Mucosa of descending colon (tissue), 3 donors: ENCODE data around the gene MEG3. TPM values are rescaled to one million over a fixed set of nuclear protein-coding genes. Genes with fewer than 3 reads are reported as not detected.
A peak's percentile ranks its signal among the peaks of the same experiment; 100 is the strongest.
"Not testable (repeated sequence)": the region's sequence is repeated elsewhere in the genome, so short reads cannot be mapped to it uniquely, and the experiment has no call there.

Source experiments
- ATAC-seq: fragments of 200-7000 bp; cut with Tn5 transposase; one replicate; pipeline ENCODE4 v1.9.1; 2020; ENCODE audit warnings: mild to moderate bottlenecking, moderate library complexity
- DNase-seq, 3 donors: peaks; one replicate each; pipeline ENCODE4 v3.0.0-alpha.2; 2020
- H3K36me3 ChIP-seq: fragments of 200-600 bp; one replicate; pipeline ENCODE4 v1.8.0; 2021; ENCODE audit warnings: low read depth, mild to moderate bottlenecking
- H3K4me1 ChIP-seq: fragments of 200-600 bp; one replicate; pipeline ENCODE4 v1.8.0; 2021; ENCODE audit warnings: low read depth, mild to moderate bottlenecking
- H3K4me3 ChIP-seq: fragments of 200-600 bp; one replicate; pipeline ENCODE4 v1.8.0; 2021; ENCODE audit warnings: mild to moderate bottlenecking
- H3K9me3 ChIP-seq: fragments of 200-600 bp; one replicate; pipeline ENCODE4 v1.8.0; 2021; ENCODE audit warnings: mild to moderate bottlenecking
- intact Hi-C, 2 donors: fragments of 100-400 bp; cut with DNase I in 1 of 2; cut with micrococcal nuclease in 1 of 2; formaldehyde crosslinking; loops; one replicate each; pipeline versions ENCODE4 v1.11.0 to v1.11.1; 2022; cut with DNase I, micrococcal nuclease
- total RNA-seq, 3 donors: library from RNA; stranded (reverse); fragmentation: NEBNext Ultra II Directional in 2 of 3; extraction: Animal tissue kit (Norgen Biotek cat#: 25700) in 2 of 3; gene quantifications; one replicate each; pipeline versions ENCODE4 v1.2.1 to v1.2.4, GENCODE V29; 2021 to 2023
- TF ChIP-seq, protein P1 (sequence below): fragments of 200-600 bp; IDR thresholded peaks from one replicate; pipeline ENCODE4 v1.8.0; 2022; ENCODE audit warnings: antibody characterized with exemption, mild to moderate bottlenecking
- donor health status: DM: no; HTN: no; CAD: no; lungs with moderate emphysema.
- donor health status: DM: no; HTN: no; CAD: no.
- donor health status: DM: no; HTN: yes; CAD: no.

The MEG3 gene
- total RNA-seq, 3 donors from 2014 or later, result 13.8 to 32.2 (median 16.4) TPM

DNA sequence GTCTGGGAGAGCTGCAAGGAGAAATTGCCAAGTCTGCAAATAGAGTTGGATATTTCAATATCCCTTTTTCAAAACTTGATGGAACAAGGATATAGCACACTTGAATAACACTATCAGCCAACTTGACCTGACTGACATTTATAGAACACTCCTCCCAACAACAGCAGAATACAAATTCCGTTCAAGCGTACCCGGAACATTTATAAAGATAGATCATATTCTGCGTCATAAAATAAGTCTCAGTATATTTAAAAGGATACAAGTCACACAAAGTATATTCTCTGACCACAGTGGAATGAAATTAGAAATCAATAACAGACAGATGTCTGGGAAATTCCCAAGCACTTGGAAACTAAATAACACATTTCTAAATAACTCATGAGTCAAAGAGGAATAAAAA, 29.0 kb upstream of the MEG3 start:
- no peaks in the 10 kb centered on the region for H3K9me3 ChIP-seq
- H3K36me3 ChIP-seq, result no peaks in the 10 kb centered on the region
- H3K4me1 ChIP-seq, result no peaks in the 10 kb centered on the region
- intact Hi-C loops, result no loop called here
- no peak overlapping the region for H3K4me3 ChIP-seq
- TF ChIP-seq, protein P1, sequence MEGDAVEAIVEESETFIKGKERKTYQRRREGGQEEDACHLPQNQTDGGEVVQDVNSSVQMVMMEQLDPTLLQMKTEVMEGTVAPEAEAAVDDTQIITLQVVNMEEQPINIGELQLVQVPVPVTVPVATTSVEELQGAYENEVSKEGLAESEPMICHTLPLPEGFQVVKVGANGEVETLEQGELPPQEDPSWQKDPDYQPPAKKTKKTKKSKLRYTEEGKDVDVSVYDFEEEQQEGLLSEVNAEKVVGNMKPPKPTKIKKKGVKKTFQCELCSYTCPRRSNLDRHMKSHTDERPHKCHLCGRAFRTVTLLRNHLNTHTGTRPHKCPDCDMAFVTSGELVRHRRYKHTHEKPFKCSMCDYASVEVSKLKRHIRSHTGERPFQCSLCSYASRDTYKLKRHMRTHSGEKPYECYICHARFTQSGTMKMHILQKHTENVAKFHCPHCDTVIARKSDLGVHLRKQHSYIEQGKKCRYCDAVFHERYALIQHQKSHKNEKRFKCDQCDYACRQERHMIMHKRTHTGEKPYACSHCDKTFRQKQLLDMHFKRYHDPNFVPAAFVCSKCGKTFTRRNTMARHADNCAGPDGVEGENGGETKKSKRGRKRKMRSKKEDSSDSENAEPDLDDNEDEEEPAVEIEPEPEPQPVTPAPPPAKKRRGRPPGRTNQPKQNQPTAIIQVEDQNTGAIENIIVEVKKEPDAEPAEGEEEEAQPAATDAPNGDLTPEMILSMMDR, result no peak
- no peak for ATAC-seq
- no peak for DNase-seq

DNA sequence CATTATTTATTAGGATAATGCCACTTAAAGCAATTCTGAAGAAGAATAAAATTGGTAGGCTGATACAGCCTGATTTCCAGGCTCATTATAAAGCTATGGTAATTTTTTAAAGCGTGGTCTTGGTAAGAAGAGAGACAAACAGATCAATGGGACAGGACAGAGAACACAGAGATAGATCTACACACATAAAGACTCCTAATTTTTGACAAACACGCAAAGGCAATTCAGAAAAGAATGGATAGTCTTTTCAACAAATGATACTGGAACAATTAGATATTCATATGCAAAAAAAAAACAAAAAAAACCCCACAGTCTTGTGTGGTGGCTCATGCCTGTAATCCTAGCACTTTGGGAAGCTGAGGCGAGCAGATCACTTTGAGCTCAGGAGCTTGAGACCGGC, 25.9 kb upstream of the MEG3 start:
- no peak for DNase-seq
- TF ChIP-seq, protein P1, result no peak
- no peak overlapping the region for H3K4me3 ChIP-seq
- intact Hi-C loops, result no loop called here
- H3K9me3 ChIP-seq, result no peaks in the 10 kb centered on the region
- ATAC-seq, result no peak
- H3K4me1 ChIP-seq, result no peaks in the 10 kb centered on the region
- H3K36me3 ChIP-seq, result no peaks in the 10 kb centered on the region

DNA sequence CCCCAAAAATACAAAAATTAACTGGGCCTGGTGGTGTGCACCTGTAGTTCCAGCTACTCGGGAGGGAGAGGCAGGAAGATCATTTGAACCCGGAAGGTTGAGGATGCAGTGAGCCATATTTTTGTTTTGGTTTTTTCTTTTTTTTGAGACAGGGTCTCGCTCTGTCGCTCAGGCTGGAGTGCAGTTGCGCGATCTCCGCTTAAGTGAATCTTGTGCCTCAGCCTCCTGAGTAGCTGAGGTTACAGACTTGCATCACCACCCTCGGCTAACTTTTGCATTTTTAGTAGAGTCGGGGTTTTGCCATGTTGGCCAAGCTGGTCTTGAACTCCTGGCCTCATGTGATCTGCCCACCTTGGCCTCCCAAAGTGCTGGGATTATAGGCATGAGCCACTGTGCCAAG, 24.5 kb upstream of the MEG3 start:
- H3K4me1 ChIP-seq, H3K36me3 ChIP-seq, H3K4me3 ChIP-seq, intact Hi-C loops, H3K9me3 ChIP-seq, ATAC-seq: not testable (repeated sequence)
- DNase-seq, result peak in 1 of 3 donors; percentile 2

DNA sequence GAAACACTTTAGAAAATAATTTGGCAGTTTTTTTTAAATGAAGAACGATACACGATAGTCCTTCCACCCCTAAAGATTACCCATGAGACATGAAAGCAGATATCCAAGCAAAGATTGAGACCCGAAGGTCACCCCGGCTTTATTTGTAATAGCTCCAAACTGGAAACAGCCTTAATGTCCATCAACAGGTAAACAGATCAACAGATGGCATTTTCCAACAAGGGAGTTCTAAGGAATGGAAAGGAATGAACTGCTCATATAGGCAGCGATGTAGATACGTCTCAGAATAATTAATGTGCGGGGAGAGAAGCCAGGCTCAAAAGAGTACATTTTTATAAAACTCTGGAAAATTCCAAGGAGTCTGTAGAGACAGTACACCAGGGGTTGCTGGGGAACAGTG, 23.7 kb upstream of the MEG3 start:
- ATAC-seq, result no peak
- TF ChIP-seq, protein P1, result no peak
- Histone ChIP-seq H3K4me1 (no peaks in the 10 kb centered on the region), H3K4me3 (no peak overlapping the region), H3K9me3 (no peaks in the 10 kb centered on the region), H3K36me3 (no peaks in the 10 kb centered on the region)
- no peak for DNase-seq
- intact Hi-C loops, result no loop called here

DNA sequence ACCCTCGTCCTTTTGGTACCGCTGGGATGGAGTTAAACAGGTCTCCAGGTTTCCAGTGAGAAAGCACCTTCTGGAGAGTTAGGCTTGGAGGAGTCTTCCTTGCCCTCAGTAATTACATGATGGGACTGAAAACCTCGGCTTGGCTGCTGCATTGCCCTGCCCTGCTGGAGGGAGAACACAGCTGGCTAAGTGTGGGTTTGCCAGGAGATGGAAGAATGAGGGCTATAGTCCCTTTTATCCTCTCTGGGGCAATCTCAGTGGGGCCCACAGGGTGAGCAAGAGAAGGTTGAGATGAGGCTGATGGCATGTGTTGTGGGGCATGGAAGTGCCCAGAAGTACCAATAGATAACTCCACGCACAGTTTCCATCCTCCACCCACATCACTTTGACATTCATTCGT, 23.2 kb upstream of the MEG3 start:
- Histone ChIP-seq H3K9me3 (peaks cover 5% of the 10 kb centered on the region), H3K4me1 (no peaks in the 10 kb centered on the region), H3K4me3 (no peak overlapping the region), H3K36me3 (no peaks in the 10 kb centered on the region)
- TF ChIP-seq, protein P1, result no peak
- intact Hi-C loops, result no loop called here
- ATAC-seq, result no peak
- peak in 1 of 3 donors; percentile 3 for DNase-seq

DNA sequence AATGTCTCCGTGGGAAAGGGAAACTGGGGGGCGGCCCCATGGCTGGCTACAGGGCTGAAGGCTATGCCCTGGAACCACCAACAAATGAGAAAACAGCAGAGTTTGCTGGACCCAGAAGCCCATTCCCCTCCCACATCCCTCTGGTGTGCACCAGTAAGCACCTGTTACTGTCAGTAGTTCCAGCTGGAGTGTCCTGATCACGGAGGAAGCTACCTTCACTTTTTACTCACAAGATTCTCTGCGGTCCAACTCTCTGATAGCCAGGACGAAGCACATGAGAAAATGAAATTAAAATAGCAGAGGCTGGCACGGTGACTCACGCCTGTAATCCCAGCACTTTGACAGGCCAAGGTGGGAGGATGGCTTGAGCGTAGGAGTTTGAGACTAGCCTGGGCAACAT, 22.7 kb upstream of the MEG3 start:
- Histone ChIP-seq H3K4me1 (no peaks in the 10 kb centered on the region), H3K4me3 (no peak overlapping the region), H3K9me3 (peaks cover 10% of the 10 kb centered on the region), H3K36me3 (no peaks in the 10 kb centered on the region)
- TF ChIP-seq, protein P1, result no peak
- ATAC-seq (no peak), DNase-seq (peak in 1 of 3 donors; percentile 10)
- intact Hi-C loops, result no loop called here
